HG03108 (cell line): ENCODE data around the gene MAPK1.
A peak's percentile ranks its signal among the peaks of the same experiment; 100 is the strongest.
"Not testable (repeated sequence)": the region's sequence is repeated elsewhere in the genome, so short reads cannot be mapped to it uniquely, and the experiment has no call there.

Source experiments
- ATAC-seq: cut with Tn5 transposase; IDR thresholded peaks from one replicate; pipeline ENCODE4 v1.9.1; 2021; ENCODE audit warnings: moderate library complexity; ENCODE audit not compliant: unreplicated experiment

The MAPK1 gene

GRCh38 chr22:21882754-21883333, 15.4 kb upstream of the MAPK1 start:
- not testable (repeated sequence) for ATAC-seq

DNA sequence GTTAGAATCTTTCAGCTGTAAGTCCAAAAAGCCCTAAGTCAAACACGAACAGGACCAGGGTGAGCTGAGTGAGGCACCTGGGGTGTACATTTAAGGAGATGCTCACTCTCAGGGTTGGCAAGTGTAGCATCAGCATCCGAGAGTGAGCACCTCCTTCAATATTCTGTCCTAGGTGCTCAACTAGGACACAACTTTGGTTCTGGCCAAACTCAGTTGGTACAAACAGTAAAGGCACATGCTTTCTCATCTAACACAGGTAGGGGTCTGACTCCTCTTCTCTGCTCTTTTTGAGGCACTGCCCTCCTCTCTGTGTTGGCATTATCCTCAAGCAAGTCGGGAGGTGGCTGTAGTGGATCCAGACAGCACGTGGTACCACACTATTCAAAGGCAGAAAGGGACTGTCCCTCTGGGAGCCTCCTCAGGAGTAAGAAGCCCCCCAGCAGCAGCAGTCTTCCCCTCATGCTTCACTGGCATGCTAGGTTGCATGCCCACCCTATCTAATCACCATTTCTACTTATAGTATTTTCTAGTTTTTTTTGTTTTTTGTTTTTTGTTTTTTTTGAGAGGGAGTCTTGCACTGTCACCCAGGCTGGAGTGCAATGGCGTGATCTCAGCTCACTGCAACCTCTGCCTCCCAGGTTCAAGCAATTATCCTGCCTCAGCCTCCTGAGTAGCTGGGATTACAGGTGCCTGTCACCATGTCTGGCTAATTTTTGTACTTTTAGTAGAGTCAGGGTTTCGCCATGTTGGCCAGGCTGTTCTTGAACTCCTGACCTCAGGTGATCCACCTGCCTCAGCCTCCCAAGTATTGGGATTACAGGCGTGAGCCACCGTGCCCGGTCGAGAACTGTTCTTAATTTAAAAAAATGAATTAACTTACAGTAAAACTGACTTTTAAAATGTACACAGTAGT, 14.7 kb upstream of the MAPK1 start:
- ATAC-seq, result no peak

- ATAC-seq, result no peak
Observed at GRCh38 chr22:21876486-21877176, 9.2 kb upstream of the MAPK1 start.

DNA sequence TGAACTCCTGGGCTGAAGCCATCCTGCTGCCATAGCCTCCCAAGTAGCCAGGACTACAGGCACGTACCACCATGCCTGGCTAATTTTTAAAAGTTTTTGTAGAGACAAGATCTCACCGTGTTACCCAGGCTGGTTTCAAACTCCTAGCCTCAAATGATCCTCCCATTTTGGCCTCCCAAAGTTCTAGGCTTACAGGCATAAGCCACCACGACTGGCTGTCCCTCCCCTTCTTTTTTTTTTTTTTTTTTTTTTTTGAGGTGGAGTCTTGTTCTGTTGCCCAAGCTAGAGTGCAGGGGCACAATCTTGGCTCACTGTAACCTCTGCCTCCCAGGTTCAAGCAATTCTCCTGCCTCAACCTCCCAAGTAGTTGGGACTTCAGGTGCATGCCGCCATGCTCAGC, 7.5 kb upstream of the MAPK1 start:
- ATAC-seq, result not testable (repeated sequence)

GRCh38 chr22:21873619-21874018, 6.2 kb upstream of the MAPK1 start:
- ATAC-seq, result no peak

DNA sequence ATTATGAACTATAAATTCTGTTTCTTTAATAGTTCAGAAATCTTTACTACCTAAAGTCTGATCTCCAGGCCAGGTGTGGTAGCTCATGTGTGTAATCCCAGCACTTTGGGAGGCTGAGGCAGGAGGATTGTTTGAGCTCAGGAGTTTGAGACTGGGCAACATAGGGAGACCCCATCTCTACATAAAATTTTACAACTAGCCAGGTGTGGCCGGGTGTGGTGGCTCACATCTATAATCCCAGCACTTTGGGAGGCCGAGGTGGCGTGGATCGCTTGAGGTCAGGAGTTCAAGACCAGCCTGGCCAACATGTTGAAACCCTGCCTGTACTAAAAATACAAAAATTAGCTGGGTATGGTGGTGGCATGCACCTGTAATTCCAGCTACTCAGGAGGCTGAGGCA, 5.3 kb upstream of the MAPK1 start:
- not testable (repeated sequence) for ATAC-seq

DNA sequence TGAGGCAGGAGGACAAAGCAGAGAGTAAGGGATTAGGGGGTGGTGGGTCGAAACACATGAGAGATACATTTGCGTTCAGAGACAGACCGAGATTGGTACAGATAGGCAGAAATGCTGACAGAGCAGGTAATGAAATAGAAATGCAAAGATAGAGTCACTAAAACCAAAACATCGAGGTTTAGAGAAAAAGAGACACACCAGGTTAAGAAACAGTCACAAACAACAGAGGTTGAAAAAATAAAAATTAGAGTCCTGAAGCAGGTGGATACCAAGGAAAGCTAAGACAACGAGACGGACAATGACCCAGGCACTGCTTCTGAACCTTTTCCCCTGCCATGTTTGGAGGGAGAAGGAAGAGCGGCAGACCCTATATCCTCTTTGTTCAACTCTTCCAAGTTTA, 1.2 kb upstream of the MAPK1 start:
- no peak for ATAC-seq

GRCh38 chr22:21866833-21867527, 465 bp downstream of the MAPK1 start:
- ATAC-seq, result peak; percentile 21

- no peak for ATAC-seq
Observed at GRCh38 chr22:21865041-21865440, 2.4 kb downstream of the MAPK1 start.

DNA sequence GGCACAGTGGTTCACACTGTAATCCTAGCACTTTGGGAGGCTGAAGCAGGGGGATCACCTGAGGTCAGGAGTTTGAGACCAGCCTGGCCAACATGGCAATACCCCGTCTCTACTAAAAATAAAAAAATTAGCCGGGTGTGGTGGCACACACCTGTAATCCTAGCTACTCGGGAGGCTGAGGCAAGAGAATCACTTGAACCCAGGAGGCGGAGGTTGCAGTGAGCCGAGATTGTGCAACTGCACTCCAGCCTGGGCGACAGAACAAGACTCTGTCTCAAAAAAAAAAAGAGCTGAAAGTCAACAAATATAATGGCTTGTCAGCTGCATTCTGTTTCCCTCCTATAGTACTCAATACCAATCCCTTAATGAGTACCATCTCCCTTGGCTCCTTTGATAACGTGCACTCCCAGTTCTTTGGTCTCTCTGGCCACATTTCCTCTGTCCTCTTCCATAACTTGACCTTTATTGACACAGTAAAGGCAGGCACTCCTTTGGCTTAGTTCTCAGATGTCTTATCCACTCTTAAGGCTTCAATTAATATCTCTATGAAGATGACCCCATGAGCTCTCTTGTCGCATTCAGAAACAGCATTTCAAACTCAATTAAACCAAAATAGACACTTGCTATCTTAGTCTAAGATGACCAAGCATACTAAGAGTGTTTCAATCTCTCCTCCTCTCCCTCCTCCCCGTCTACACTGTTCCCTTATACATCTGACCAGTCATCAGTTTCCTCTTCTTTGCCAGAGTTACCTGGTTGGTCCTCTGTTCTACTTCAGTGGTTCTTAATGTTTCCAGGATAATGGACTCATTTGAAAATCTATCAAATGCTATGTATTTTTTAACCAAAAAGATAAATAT, 4.8 kb downstream of the MAPK1 start:
- no peak for ATAC-seq

DNA sequence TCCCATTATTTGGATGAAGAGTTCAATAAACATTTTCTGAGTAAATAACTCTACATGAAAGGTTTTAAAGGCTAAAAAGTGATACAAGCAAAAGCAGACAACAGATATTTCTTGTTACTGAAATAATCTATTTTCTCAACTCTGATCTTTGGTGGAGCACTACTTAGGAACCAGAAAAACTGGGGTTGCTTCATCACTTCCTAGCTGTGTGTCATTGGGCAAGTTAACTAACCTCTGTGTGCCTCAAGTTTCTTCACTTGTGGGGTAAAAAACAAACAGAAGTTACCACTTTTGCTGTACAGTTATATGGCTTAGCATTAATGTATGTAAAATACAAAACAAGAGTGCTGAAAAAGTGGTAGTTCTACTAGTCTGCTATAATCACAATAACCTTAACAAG, 5.6 kb downstream of the MAPK1 start:
- ATAC-seq, result no peak

DNA sequence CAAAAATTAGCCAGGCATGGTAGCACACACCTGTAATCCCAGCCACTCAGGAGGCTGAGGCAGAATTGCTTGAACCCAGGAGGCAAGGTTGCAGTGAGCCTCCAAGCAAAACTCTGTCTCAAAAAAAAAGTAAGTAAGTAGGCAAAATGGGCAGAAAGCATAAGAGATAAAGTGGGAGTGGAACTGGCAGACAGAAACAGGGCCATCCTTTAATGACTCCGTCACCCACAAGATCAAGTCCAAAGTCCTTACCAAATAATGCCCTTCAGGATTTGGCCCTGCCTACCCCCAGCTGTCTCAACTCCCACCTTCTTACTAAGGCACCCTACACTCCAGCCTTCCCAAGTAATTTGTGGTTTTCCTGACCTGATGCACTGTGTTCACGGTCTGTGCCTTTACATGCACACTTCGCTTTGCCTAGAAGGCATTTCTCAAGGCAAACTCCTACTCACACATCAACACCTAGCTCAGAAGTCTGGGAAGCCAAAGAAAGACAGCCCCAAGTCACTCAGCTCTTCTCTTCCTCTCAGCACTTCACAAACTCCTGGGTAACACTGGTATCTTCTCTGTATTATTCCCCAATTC, 6.1 kb downstream of the MAPK1 start:
- ATAC-seq, result no peak

- no peak for ATAC-seq
Observed at GRCh38 chr22:21860491-21861039, 6.9 kb downstream of the MAPK1 start.

GRCh38 chr22:21858025-21858764, 9.2 kb downstream of the MAPK1 start:
- no peak for ATAC-seq

DNA sequence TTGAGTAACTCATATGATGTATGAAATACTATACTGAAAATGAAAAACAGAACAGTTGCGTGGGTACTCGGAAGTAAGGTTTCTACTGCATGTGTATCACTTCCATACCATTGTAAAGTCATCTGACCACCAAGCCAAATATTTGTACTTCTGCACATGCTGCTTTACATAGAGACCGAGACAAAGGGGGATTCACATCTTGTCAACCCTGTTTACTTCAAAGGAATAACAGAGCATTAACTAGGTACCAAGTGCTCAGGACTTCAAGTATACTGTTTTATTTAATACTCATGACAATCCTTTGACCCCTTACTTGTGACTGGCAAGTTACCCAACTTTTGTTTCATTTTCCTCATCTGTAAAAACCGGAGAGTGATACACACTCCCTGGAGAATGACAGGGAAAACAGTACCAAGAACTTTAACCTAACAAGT, 9.9 kb downstream of the MAPK1 start:
- ATAC-seq, result no peak

DNA sequence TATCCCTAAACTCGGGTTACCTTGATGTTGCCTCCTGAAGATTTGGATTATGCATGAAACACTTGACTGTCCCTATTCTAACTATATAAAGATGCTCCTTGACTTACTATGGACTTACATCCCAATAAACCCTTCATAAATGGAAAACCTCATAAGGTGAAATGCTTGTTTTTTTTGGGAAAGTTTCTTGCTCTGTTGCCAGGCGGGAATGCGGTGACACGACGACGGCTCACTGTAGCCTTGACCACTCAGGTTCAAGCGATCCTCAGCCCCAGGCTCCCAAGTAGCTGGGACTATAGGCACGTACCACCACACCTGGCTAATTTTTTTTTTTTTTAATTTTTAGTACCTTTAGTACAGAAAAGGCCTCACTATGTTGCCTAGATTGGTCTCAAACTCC, 10.6 kb downstream of the MAPK1 start:
- no peak for ATAC-seq

- no peak for ATAC-seq
Observed at GRCh38 chr22:21856197-21856596, 11.2 kb downstream of the MAPK1 start.

DNA sequence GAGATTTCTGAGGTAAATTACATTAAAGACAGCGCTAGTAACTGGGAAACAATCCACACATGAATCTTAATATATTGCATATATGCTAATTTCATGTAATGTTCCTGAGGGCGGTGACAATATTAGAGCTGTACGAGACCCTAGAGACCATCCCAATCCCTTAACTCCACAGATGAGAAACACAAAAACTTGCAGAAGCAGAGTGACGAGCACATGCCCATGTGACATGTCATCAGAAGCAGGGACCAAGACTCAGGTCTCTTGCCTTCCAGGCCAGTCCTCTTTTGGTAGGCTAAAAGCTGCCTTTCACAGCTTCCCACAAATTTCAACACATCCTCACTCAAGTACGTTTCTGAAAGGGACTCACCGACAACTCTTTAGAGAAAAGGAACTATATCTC, 11.8 kb downstream of the MAPK1 start:
- no peak for ATAC-seq

- ATAC-seq, result no peak
Observed at GRCh38 chr22:21850660-21851059, 16.8 kb downstream of the MAPK1 start.
